HepG2 (cell line): Measurements from ENCODE around the gene TMEM97. TPM values are rescaled to one million over a fixed set of nuclear protein-coding genes. Genes with fewer than 3 reads are reported as not detected.

Experiments
- CEBPB ChIP-seq: IDR thresholded peaks from 2 replicates; pipeline ENCODE4 v1.6.1; 2011; ENCODE audit warnings: low read depth, low read length, improper control_type of control experiment, borderline replicate concordance
- E2F1 ChIP-seq: sonication (generic); formaldehyde crosslinking; IDR thresholded peaks from 2 replicates; pipeline ENCODE4 v1.5.0; 2020; ENCODE audit warnings: missing genetic modification reagents
- NAIF1 ChIP-seq: sonication (generic); formaldehyde crosslinking; IDR thresholded peaks from 2 replicates; pipeline ENCODE4 v1.5.0; 2020; ENCODE audit warnings: mild to moderate bottlenecking, missing genetic modification reagents, borderline replicate concordance
- NR3C1 ChIP-seq: sonication (generic); formaldehyde crosslinking; IDR thresholded peaks from 2 replicates; pipeline ENCODE4 v1.4.0; 2020; ENCODE audit warnings: missing genetic modification reagents
- SMC3 ChIP-seq: IDR thresholded peaks from 2 replicates; pipeline ENCODE4 v1.6.1; 2011; ENCODE audit warnings: low read length, improper control_type of control experiment
- U2AF2 ChIP-seq: fragments of 200-400 bp; formaldehyde crosslinking; IDR thresholded peaks from 2 replicates; pipeline ENCODE4 v1.6.1; 2017; ENCODE audit warnings: low read depth, mild to moderate bottlenecking, low read length
- ZBTB10 ChIP-seq: sonication (generic); formaldehyde crosslinking; IDR thresholded peaks from 2 replicates; pipeline ENCODE4 v1.4.0; 2020; ENCODE audit warnings: missing genetic modification reagents, borderline replicate concordance
- ZHX1 ChIP-seq: sonication (generic); formaldehyde crosslinking; IDR thresholded peaks from 2 replicates; pipeline ENCODE4 v1.8.1; 2022; ENCODE audit warnings: low read depth, mild to moderate bottlenecking, missing genetic modification reagents
- ZNF326 ChIP-seq: sonication (generic); formaldehyde crosslinking; IDR thresholded peaks from 2 replicates; pipeline ENCODE4 v1.4.0; 2020; ENCODE audit warnings: missing genetic modification reagents, borderline replicate concordance
- ZNF331 ChIP-seq: sonication (generic); formaldehyde crosslinking; IDR thresholded peaks from 2 replicates; pipeline ENCODE4 v1.4.0; 2020; ENCODE audit warnings: missing genetic modification reagents
- ZNF44 ChIP-seq: sonication (generic); formaldehyde crosslinking; IDR thresholded peaks from 2 replicates; pipeline ENCODE4 v1.5.1; 2020; ENCODE audit warnings: mild to moderate bottlenecking, missing genetic modification reagents
- ZNF598 ChIP-seq: sonication (generic); formaldehyde crosslinking; IDR thresholded peaks from 2 replicates; pipeline ENCODE4 v1.5.1; 2020; ENCODE audit warnings: mild to moderate bottlenecking, missing genetic modification reagents, borderline replicate concordance
- ZNF670 ChIP-seq: sonication (generic); formaldehyde crosslinking; IDR thresholded peaks from 2 replicates; pipeline ENCODE4 v1.8.0; 2022; ENCODE audit warnings: mild to moderate bottlenecking, missing genetic modification reagents, borderline replicate concordance
- ZNF879 ChIP-seq: sonication (generic); formaldehyde crosslinking; IDR thresholded peaks from 2 replicates; pipeline ENCODE4 v1.8.1; 2023; ENCODE audit warnings: missing genetic modification reagents
- ZZZ3 ChIP-seq: sonication (generic); formaldehyde crosslinking; IDR thresholded peaks from 2 replicates; pipeline ENCODE4 v1.4.0; 2020; ENCODE audit warnings: missing genetic modification reagents, mild to moderate bottlenecking, borderline replicate concordance
- polyA plus RNA-seq, 8 experiments: library from polyadenylated mRNA; depleted of rRNA in 3 of 8; stranded (reverse) in 7 of 8; unstranded in 1 of 8; fragments of >200 nt; fragmentation: Illumina TruSeq in 4 of 8; extraction: Trizol in 4 of 8; gene quantifications; 2 replicates each; pipeline versions ENCODE4 v1.2.1 to v1.2.3, GENCODE V29; 2011 to 2016; ENCODE audit warnings: low read depth in 4 of 8, missing spikeins in 1 of 8, mixed read lengths in 1 of 8; ENCODE audit not compliant: insufficient read depth in 1 of 8
- total RNA-seq, 5 experiments: library from RNA; depleted of rRNA; stranded (reverse); fragments of >200 nt; fragmentation: Illumina TruSeq; extraction: Trizol; gene quantifications; 2 replicates each; pipeline ENCODE4 v1.2.3, GENCODE V29; 2016; ENCODE audit warnings: low read depth in 1 of 5
- TF ChIP-seq, protein P1 (sequence below): sonication (generic); formaldehyde crosslinking; IDR thresholded peaks from 2 replicates; pipeline ENCODE4 v1.5.0; 2020; ENCODE audit warnings: missing genetic modification reagents
- TF ChIP-seq, protein P2 (sequence below): IDR thresholded peaks from 2 replicates; pipeline ENCODE4 v1.6.1; 2012; ENCODE audit warnings: low read depth, low read length, improper control_type of control experiment

TMEM97 gene
- total and polyA plus RNA-seq, 2 of the 13 experiments (the other 11 are each of a cell fraction or from before 2014, with no cell fraction given) = 69.6 to 137 TPM

DNA sequence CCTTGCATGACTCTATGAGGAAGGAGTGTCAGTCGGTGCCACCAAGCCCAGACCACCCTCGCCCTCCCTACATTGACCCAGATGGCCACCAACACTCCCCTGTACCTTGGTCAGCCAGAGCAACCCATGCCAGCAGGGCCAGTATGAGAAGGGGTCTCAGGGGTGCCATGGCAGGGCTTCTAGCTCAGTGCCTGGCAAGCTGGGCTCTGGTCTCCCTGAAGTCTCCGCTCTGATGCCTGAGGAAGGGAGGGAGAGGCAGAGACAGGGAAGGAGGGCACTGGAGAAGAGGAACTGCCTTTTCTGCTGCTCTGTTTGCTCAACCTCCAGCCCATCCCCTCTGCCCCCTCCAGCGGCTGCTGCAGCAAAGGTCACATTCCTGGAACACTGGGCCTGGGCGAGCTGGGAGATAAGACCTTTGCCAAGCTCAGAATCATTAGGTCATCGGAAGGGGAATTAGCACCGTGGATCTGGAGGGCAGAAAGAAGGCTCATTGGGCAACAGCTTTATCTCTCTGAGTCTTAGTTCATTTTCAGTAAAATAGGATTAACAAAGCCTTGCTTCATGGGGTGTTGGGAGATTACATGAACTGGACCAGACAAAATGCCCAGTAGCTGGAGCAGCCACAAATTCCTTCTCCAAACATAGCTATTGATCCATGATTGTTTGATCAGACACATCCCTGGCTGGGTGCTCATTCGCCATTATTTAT lies 51.2 kb downstream of the TMEM97 start, which contains the start of gene VTN (continued):
- TF ChIP-seq ZNF879 (CRISPR knock-in tag) (no peak), U2AF2 (no peak), NR3C1 (CRISPR knock-in tag) (no peak), ZNF670 (CRISPR knock-in tag) (no peak), SMC3 (peak; percentile 41), ZBTB10 (CRISPR knock-in tag) (peak; percentile 84; the same call in 1 of the 2 replicates), CEBPB (peak; percentile 91), ZZZ3 (no peak), ZHX1 (CRISPR knock-in tag) (peak; percentile 83; the same call in 1 of the 2 replicates), NAIF1 (CRISPR knock-in tag) (no peak; the same call in 1 of the 2 replicates), ZNF44 (CRISPR knock-in tag) (no peak), E2F1 (CRISPR knock-in tag) (no peak), ZNF326 (CRISPR knock-in tag) (no peak), ZNF331 (CRISPR knock-in tag) (no peak), ZNF598 (CRISPR knock-in tag) (peak; percentile 92; the same call in 1 of the 2 replicates)
- TF ChIP-seq, protein P1, sequence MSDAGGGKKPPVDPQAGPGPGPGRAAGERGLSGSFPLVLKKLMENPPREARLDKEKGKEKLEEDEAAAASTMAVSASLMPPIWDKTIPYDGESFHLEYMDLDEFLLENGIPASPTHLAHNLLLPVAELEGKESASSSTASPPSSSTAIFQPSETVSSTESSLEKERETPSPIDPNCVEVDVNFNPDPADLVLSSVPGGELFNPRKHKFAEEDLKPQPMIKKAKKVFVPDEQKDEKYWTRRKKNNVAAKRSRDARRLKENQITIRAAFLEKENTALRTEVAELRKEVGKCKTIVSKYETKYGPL (CRISPR knock-in tag) = no peak
- TF ChIP-seq, protein P2, sequence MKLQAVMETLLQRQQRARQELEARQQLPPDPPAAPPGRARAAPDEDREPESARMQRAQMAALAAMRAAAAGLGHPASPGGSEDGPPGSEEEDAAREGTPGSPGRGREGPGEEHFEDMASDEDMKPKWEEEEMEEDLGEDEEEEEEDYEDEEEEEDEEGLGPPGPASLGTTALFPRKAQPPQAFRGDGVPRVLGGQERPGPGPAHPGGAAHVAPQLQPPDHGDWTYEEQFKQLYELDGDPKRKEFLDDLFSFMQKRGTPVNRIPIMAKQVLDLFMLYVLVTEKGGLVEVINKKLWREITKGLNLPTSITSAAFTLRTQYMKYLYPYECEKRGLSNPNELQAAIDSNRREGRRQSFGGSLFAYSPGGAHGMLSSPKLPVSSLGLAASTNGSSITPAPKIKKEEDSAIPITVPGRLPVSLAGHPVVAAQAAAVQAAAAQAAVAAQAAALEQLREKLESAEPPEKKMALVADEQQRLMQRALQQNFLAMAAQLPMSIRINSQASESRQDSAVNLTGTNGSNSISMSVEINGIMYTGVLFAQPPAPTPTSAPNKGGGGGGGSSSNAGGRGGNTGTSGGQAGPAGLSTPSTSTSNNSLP = peak; percentile 93
